ENCODE results near the gene C12orf60. TPM values are rescaled to one million over a fixed set of nuclear protein-coding genes. Genes with fewer than 3 reads are reported as not detected.

Gene C12orf60, protein sequence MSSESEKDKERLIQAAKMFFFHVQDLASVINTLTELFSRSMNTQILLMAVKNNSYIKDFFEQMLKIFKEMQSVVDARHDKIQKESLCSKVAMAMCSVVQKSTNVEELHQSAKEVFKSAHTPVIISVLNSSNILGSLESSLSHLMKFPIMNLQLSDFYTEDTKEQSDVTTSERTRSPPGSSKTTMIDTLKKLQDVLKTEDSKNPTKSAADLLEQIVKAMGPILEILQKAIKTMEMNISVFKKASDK
- 0.89 TPM for polyA plus RNA-seq (2012; ENCODE audit: insufficient read length, low read depth)

DNA sequence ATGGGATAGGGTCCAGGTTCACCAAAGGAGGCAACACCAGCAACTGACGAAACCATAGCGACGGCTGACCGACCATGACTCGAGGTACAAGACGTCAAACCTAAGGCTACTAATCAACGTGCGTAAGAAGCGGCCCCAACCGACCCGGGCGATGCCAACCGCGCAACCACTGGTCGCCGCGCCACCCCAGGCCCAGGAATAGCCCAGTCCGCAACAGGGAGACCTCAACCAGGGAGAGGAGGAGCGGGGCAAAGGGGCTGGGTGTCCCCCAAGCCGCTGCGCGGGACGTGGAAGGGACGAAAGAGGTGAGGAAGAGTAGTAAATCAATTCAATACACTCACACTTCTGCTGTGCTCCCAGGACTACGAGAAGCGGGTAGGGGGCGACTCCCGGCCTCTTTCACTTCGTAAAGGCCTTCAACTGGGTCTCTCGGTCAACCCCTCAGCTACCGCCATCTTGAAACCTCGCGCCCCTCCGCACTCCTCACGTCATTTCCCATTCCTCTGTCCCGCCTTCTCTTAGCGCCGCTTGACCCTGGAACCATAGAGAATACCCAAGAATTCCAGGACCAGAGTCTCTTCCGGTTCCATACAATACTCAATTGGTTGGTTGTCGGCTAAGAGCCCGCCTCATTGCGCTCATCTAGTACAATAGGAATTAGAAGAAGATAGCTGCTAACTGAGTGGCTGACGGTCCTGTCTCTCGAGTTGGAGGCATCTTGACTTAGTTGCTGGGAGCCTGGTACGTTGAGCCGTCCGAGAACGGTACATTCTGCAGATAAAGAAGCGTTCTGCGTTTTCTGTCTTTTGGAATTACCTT lies at the start of gene C12orf60, which contains the start of gene WBP11:
C12orf60 (plus strand) TSS at position 660 of the 819 bp plus-strand sequence. CDS start 19,266 bp downstream, outside the sequence.
WBP11 (minus strand) TSS at position 468 of the 819 bp plus-strand sequence. CDS start 2,095 bp downstream, outside the sequence.
- TF ChIP-seq TAF1 (IDR thresholded peaks at IDR 0.05; ENCODE audit: borderline replicate concordance, insufficient read depth, low read length) = peak; percentile 95
- TF ChIP-seq POLR2AphosphoS5 (IDR thresholded peaks at IDR 0.05; ENCODE audit: low read depth, low read length) = peak; percentile 92
- no peak for TF ChIP-seq FOXP2 (optimal IDR thresholded peaks at IDR 0.05; ENCODE audit: borderline replicate concordance, extremely low read depth, extremely low read length, insufficient read depth)
- TF ChIP-seq, protein P1, sequence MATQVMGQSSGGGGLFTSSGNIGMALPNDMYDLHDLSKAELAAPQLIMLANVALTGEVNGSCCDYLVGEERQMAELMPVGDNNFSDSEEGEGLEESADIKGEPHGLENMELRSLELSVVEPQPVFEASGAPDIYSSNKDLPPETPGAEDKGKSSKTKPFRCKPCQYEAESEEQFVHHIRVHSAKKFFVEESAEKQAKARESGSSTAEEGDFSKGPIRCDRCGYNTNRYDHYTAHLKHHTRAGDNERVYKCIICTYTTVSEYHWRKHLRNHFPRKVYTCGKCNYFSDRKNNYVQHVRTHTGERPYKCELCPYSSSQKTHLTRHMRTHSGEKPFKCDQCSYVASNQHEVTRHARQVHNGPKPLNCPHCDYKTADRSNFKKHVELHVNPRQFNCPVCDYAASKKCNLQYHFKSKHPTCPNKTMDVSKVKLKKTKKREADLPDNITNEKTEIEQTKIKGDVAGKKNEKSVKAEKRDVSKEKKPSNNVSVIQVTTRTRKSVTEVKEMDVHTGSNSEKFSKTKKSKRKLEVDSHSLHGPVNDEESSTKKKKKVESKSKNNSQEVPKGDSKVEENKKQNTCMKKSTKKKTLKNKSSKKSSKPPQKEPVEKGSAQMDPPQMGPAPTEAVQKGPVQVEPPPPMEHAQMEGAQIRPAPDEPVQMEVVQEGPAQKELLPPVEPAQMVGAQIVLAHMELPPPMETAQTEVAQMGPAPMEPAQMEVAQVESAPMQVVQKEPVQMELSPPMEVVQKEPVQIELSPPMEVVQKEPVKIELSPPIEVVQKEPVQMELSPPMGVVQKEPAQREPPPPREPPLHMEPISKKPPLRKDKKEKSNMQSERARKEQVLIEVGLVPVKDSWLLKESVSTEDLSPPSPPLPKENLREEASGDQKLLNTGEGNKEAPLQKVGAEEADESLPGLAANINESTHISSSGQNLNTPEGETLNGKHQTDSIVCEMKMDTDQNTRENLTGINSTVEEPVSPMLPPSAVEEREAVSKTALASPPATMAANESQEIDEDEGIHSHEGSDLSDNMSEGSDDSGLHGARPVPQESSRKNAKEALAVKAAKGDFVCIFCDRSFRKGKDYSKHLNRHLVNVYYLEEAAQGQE (IDR thresholded peaks at IDR 0.05; ENCODE audit: insufficient read depth in 1 of 2, low read depth in 2 of 2, low read length in 2 of 2) = peak in 1 of 2 experiments; percentile 52; a peak in 1 of 4 replicates
- TF ChIP-seq SIN3A (IDR thresholded peaks at IDR 0.05; ENCODE audit: borderline replicate concordance, insufficient read depth, low read length) = peak; percentile 42; the same call in 1 of the 2 replicates

DNA sequence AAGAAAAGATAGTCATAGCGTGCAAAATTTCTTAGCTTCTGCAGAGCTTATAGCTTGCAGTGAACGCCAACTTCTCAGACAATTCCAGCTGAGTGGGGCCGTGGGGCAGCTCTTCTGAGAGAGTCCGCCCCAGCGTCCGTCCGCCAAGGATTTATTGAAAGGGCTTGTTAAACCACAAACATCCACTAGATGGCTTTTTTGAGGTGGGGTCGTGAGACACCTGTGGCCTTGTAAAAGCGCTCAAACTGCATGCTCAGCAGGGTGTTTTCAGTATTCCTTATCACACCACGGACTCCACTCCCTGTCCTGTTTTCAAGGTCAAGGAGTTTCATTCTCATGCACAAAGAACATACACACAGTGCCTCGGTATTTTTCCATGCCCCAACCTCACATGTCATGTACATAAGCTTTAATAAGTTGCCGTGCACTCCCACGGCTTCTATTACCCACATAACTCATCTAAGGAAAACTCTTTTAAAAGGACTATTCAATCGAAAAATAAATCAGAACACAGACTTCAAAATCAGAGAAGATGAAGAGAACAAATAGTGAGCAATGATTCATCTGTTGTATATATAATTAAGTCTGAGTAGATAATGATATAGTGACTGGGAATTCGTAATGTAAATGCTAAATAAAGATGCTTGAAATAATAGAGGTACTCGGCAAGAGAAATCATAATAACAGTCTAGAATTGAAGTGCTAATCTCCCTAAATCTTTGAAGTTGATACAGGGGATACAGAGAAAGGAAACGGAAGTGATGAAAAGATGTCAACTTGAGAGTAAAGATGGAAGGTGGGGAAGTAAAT lies 46.9 kb upstream of the C12orf60 start:
- TF ChIP-seq FOXP2 (optimal IDR thresholded peaks at IDR 0.05; ENCODE audit: borderline replicate concordance, extremely low read depth, extremely low read length, insufficient read depth) (no peak), SIN3A (IDR thresholded peaks at IDR 0.05; ENCODE audit: borderline replicate concordance, insufficient read depth, low read length) (no peak)

DNA sequence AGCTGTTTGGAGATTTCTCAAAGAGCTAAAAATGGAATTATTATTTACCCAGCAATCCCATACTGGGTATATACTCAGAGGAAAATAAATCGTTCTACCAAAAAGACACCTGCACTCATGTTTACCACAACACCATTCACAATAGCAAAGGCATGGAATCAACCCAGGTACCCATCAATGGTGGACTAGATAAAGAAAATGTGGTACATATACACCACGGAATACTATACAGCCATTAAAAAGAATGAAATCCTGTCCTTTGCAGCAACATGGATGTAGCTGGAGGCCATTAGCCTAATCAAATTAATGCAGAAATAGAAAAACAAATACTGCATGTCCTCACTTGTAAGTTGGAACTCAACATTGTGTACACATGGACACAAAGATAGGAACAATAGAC lies 38.1 kb upstream of the C12orf60 start:
- TF ChIP-seq FOXP2 (optimal IDR thresholded peaks at IDR 0.05; ENCODE audit: borderline replicate concordance, extremely low read depth, extremely low read length, insufficient read depth) (no peak), POLR2AphosphoS5 (IDR thresholded peaks at IDR 0.05; ENCODE audit: low read depth, low read length) (no peak)
- TF ChIP-seq, protein P1 (IDR thresholded peaks at IDR 0.05; ENCODE audit: insufficient read depth in 1 of 2, low read depth in 2 of 2, low read length in 2 of 2) = no peak

DNA sequence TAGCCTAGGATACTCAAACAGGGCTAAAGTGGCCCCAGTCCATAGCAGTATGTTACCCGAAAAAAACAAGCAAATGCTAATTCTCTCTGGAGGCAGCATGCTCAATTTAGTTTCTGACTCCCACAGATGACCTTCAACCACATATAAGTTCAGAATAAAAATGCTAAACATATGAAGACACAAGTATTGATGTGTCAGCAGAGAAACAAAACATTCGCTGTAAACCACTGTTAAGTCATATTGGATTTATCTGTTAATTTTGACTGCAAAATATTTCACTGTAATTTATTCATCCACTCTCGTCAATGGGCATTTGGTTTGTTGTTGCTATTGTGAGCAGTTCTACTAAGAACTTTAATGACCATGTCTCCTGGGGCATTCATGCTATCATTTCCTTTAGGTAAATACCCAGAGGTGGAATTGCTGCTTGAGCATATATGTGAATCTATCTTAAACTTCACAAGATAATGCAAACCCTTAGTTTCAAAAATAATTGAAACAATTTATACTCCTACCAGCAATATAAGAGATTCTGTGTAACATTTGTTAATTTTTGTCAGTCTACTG lies 36.7 kb upstream of the C12orf60 start:
- no peak for TF ChIP-seq SIN3A (IDR thresholded peaks at IDR 0.05; ENCODE audit: borderline replicate concordance, insufficient read depth, low read length)
- TF ChIP-seq, protein P1 (IDR thresholded peaks at IDR 0.05; ENCODE audit: insufficient read depth in 1 of 2, low read depth in 2 of 2, low read length in 2 of 2) = no peak
- TF ChIP-seq FOXP2 (optimal IDR thresholded peaks at IDR 0.05; ENCODE audit: borderline replicate concordance, extremely low read depth, extremely low read length, insufficient read depth) = no peak
- no peak for TF ChIP-seq POLR2AphosphoS5 (IDR thresholded peaks at IDR 0.05; ENCODE audit: low read depth, low read length)
- TF ChIP-seq TAF1 (IDR thresholded peaks at IDR 0.05; ENCODE audit: borderline replicate concordance, insufficient read depth, low read length) = no peak

DNA sequence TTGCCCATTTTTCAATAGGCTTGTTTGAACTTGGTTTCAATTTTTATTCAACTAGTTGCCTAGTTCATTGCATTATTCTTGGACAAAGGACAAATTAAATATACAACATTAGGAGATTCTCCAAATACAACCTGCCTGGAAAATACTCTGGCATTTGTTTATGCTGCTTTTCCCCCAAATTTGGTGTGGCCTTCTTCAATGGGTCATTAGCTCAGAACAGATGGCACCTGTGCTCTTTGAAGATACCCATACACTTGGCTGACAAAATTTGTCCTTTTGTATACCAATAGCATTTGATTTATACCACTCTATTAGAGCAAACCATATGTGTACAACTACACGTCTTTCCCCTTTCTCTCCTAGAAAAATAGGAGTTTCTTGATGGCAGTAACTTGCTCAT lies 35.9 kb upstream of the C12orf60 start:
- TF ChIP-seq TAF1 (IDR thresholded peaks at IDR 0.05; ENCODE audit: borderline replicate concordance, insufficient read depth, low read length) = no peak
- no peak for TF ChIP-seq SIN3A (IDR thresholded peaks at IDR 0.05; ENCODE audit: borderline replicate concordance, insufficient read depth, low read length)
- TF ChIP-seq, protein P1 (IDR thresholded peaks at IDR 0.05; ENCODE audit: insufficient read depth in 1 of 2, low read depth in 2 of 2, low read length in 2 of 2) = no peak
- TF ChIP-seq POLR2AphosphoS5 (IDR thresholded peaks at IDR 0.05; ENCODE audit: low read depth, low read length) = no peak
- no peak for TF ChIP-seq FOXP2 (optimal IDR thresholded peaks at IDR 0.05; ENCODE audit: borderline replicate concordance, extremely low read depth, extremely low read length, insufficient read depth)

Measured in PFSK-1 (cell line).